Thyroid gland (tissue), 4 donors: Measurements from ENCODE around the gene ARHGEF4. TPM values are rescaled to one million over a fixed set of nuclear protein-coding genes. Genes with fewer than 3 reads are reported as not detected.

ENCODE experiments used
- DNase-seq, 2 donors: peaks; one replicate each; pipeline ENCODE4 v3.0.0-alpha.2; 2019
- H3K27ac ChIP-seq, 3 donors: fragments of 200-600 bp; sonication (generic); 1 replicate in 2 of 3; 2 replicates in 1 of 3; pipeline ENCODE4 v1.5.1; 2016 to 2019; ENCODE audit warnings: mild to moderate bottlenecking in 1 of 3, moderate library complexity in 1 of 3
- H3K27me3 ChIP-seq: fragments of 200-600 bp; sonication (generic); one replicate; pipeline ENCODE4 v1.5.1; 2019
- H3K36me3 ChIP-seq, 2 donors: fragments of 200-600 bp; sonication (generic); one replicate each; pipeline ENCODE4 v1.5.1; 2016 to 2019
- H3K4me1 ChIP-seq, 2 donors: fragments of 200-600 bp; sonication (generic); one replicate each; pipeline ENCODE4 v1.5.1; 2017 to 2019
- H3K4me3 ChIP-seq, 3 donors: fragments of 200-600 bp; sonication (generic); replicated peaks in 1 of 3; 1 replicate in 2 of 3; 2 replicates in 1 of 3; pipeline ENCODE4 v1.5.1; 2016; ENCODE audit warnings: mild to moderate bottlenecking in 1 of 3
- H3K9me3 ChIP-seq: fragments of 200-600 bp; sonication (generic); one replicate; pipeline ENCODE4 v1.5.1; 2017
- CTCF ChIP-seq, 6 experiments: fragments of 200-600 bp in 3 of 6; fragments of 450-650 bp in 3 of 6; sonication (generic) in 3 of 6; IDR thresholded peaks; one replicate each; pipeline ENCODE4 v1.5.1; 2016 to 2019; ENCODE audit warnings: antibody characterized with exemption in 6 of 6, mild to moderate bottlenecking in 2 of 6, inconsistent platforms in 1 of 6, moderate library complexity in 1 of 6
- POLR2A ChIP-seq, 2 donors: fragments of 450-650 bp; IDR thresholded peaks; one replicate each; pipeline ENCODE4 v1.6.1; 2017; ENCODE audit warnings: antibody characterized with exemption in 2 of 2, mild to moderate bottlenecking in 2 of 2, moderate library complexity in 1 of 2
- WGBS, 2 donors: methylation state at CpG; one replicate each; pipeline ENCODE4 v1.1.5; 2017; 5-methylcytosine and 5-hydroxymethylcytosine counted together
- intact Hi-C: fragments of 100-400 bp; cut with DNase I; formaldehyde crosslinking; loops from one replicate; pipeline ENCODE4 v1.15.1; 2023
- total RNA-seq, 4 donors: library from RNA; depleted of rRNA; stranded (reverse); fragments of >200 nt; gene quantifications; one replicate each; pipeline ENCODE4 v1.2.3, GENCODE V29; 2016

Gene ARHGEF4
- total RNA-seq, 4 donors from 2014 or later: 15.6 to 24.3 (median 22.5) TPM

GRCh38 chr2:130977461-130978050, 140.8 kb downstream of the ARHGEF4 start:
- WGBS, 2 donors: 97% methylated on average over 5 of the region's 5 CpGs
- intact Hi-C loops: no loop called here
- no peak for DNase-seq
- no peak overlapping the region for H3K4me3 ChIP-seq
- TF ChIP-seq POLR2A (IDR thresholded peaks at IDR 0.05) (no peak), CTCF (IDR thresholded peaks at IDR 0.05) (no peak)
- no peaks in the 10 kb centered on the region for H3K36me3 ChIP-seq
- H3K9me3 ChIP-seq: no peaks in the 10 kb centered on the region
- no peaks in the 10 kb centered on the region for H3K27me3 ChIP-seq
- no peaks in the 10 kb centered on the region for H3K4me1 ChIP-seq
- H3K27ac ChIP-seq: no peak overlapping the region

GRCh38 chr2:130981667-130982066, 145.0 kb downstream of the ARHGEF4 start:
- DNase-seq: no peak
- Histone ChIP-seq H3K27me3 (no peaks in the 10 kb centered on the region), H3K27ac (no peak overlapping the region), H3K36me3 (no peaks in the 10 kb centered on the region), H3K4me3 (no peak overlapping the region), H3K4me1 (no peaks in the 10 kb centered on the region), H3K9me3 (no peaks in the 10 kb centered on the region)
- 67 to 82% methylated on average over 1 of the region's 1 CpG for WGBS, 2 donors
- intact Hi-C loops: no loop called here
- no peak for TF ChIP-seq CTCF (IDR thresholded peaks at IDR 0.05)
- no peak for TF ChIP-seq POLR2A (IDR thresholded peaks at IDR 0.05)

GRCh38 chr2:130985206-130985780, 148.6 kb downstream of the ARHGEF4 start:
- 88 to 96% methylated on average over 4 of the region's 4 CpGs for WGBS, 2 donors
- no peak overlapping the region for H3K4me3 ChIP-seq
- no peak for DNase-seq
- H3K36me3 ChIP-seq: no peaks in the 10 kb centered on the region
- TF ChIP-seq CTCF (IDR thresholded peaks at IDR 0.05) (no peak), POLR2A (IDR thresholded peaks at IDR 0.05) (no peak)
- no peaks in the 10 kb centered on the region for H3K27me3 ChIP-seq
- H3K27ac ChIP-seq: no peak overlapping the region
- intact Hi-C loops: no loop called here
- H3K4me1 ChIP-seq: no peaks in the 10 kb centered on the region
- H3K9me3 ChIP-seq: no peaks in the 10 kb centered on the region

- Histone ChIP-seq H3K36me3 (no peaks in the 10 kb centered on the region), H3K4me3 (no peak overlapping the region), H3K27ac (no peak overlapping the region), H3K27me3 (no peaks in the 10 kb centered on the region), H3K4me1 (no peaks in the 10 kb centered on the region), H3K9me3 (no peaks in the 10 kb centered on the region)
- WGBS, 2 donors: 96% methylated on average over 15 of the region's 15 CpGs
- DNase-seq: no peak
- intact Hi-C loops: no loop called here
- TF ChIP-seq POLR2A (IDR thresholded peaks at IDR 0.05) (no peak), CTCF (IDR thresholded peaks at IDR 0.05) (no peak)
Observed at GRCh38 chr2:130985831-130986649, 149.3 kb downstream of the ARHGEF4 start.
